ENCODE measurements around the gene MYBBP1A. TPM values are rescaled to one million over a fixed set of nuclear protein-coding genes. Genes with fewer than 3 reads are reported as not detected.
A peak's percentile ranks its signal among the peaks of the same experiment; 100 is the strongest.

MYBBP1A gene
- total and polyA plus RNA-seq, 2 of the 13 experiments (the other 11 are each of a cell fraction or from before 2014, with no cell fraction given) = 18.6 to 54.8 TPM

- TF ChIP-seq, protein P1, sequence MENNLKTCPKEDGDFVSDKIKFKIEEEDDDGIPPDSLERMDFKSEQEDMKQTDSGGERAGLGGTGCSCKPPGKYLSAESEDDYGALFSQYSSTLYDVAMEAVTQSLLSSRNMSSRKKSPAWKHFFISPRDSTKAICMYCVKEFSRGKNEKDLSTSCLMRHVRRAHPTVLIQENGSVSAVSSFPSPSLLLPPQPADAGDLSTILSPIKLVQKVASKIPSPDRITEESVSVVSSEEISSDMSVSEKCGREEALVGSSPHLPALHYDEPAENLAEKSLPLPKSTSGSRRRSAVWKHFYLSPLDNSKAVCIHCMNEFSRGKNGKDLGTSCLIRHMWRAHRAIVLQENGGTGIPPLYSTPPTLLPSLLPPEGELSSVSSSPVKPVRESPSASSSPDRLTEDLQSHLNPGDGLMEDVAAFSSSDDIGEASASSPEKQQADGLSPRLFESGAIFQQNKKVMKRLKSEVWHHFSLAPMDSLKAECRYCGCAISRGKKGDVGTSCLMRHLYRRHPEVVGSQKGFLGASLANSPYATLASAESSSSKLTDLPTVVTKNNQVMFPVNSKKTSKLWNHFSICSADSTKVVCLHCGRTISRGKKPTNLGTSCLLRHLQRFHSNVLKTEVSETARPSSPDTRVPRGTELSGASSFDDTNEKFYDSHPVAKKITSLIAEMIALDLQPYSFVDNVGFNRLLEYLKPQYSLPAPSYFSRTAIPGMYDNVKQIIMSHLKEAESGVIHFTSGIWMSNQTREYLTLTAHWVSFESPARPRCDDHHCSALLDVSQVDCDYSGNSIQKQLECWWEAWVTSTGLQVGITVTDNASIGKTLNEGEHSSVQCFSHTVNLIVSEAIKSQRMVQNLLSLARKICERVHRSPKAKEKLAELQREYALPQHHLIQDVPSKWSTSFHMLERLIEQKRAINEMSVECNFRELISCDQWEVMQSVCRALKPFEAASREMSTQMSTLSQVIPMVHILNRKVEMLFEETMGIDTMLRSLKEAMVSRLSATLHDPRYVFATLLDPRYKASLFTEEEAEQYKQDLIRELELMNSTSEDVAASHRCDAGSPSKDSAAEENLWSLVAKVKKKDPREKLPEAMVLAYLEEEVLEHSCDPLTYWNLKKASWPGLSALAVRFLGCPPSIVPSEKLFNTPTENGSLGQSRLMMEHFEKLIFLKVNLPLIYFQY (CRISPR knock-in tag; IDR thresholded peaks at IDR 0.05; ENCODE audit: borderline replicate concordance) = peak; percentile 75; the same call in 1 of the 2 replicates
- no peak for TF ChIP-seq ZNF772 (CRISPR knock-in tag; IDR thresholded peaks at IDR 0.05)
- no peak for TF ChIP-seq PHF20 (CRISPR knock-in tag; IDR thresholded peaks at IDR 0.05)
- TF ChIP-seq TFDP1 (CRISPR knock-in tag; IDR thresholded peaks at IDR 0.05; ENCODE audit: borderline replicate concordance) = peak; percentile 46; the same call in 1 of the 2 replicates
- TF ChIP-seq ZNF326 (CRISPR knock-in tag; IDR thresholded peaks at IDR 0.05; ENCODE audit: borderline replicate concordance) = no peak
- TF ChIP-seq, protein P2, sequence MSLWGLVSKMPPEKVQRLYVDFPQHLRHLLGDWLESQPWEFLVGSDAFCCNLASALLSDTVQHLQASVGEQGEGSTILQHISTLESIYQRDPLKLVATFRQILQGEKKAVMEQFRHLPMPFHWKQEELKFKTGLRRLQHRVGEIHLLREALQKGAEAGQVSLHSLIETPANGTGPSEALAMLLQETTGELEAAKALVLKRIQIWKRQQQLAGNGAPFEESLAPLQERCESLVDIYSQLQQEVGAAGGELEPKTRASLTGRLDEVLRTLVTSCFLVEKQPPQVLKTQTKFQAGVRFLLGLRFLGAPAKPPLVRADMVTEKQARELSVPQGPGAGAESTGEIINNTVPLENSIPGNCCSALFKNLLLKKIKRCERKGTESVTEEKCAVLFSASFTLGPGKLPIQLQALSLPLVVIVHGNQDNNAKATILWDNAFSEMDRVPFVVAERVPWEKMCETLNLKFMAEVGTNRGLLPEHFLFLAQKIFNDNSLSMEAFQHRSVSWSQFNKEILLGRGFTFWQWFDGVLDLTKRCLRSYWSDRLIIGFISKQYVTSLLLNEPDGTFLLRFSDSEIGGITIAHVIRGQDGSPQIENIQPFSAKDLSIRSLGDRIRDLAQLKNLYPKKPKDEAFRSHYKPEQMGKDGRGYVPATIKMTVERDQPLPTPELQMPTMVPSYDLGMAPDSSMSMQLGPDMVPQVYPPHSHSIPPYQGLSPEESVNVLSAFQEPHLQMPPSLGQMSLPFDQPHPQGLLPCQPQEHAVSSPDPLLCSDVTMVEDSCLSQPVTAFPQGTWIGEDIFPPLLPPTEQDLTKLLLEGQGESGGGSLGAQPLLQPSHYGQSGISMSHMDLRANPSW (CRISPR knock-in tag; IDR thresholded peaks at IDR 0.05; ENCODE audit: borderline replicate concordance) = no peak
- no peak for TF ChIP-seq HHEX (CRISPR knock-in tag; IDR thresholded peaks at IDR 0.05)
- 0 out of 2 replicates have a peak, but pooled peaks have one; percentile 25 for TF ChIP-seq ZNF776 (CRISPR knock-in tag; IDR thresholded peaks at IDR 0.05)
- TF ChIP-seq ZNF263 (CRISPR knock-in tag; IDR thresholded peaks at IDR 0.05) = peak; percentile 65; the same call in 1 of the 2 replicates
- no peak for TF ChIP-seq ZNF234 (CRISPR knock-in tag; conservative IDR thresholded peaks at IDR 0.05)
- TF ChIP-seq, protein P3, sequence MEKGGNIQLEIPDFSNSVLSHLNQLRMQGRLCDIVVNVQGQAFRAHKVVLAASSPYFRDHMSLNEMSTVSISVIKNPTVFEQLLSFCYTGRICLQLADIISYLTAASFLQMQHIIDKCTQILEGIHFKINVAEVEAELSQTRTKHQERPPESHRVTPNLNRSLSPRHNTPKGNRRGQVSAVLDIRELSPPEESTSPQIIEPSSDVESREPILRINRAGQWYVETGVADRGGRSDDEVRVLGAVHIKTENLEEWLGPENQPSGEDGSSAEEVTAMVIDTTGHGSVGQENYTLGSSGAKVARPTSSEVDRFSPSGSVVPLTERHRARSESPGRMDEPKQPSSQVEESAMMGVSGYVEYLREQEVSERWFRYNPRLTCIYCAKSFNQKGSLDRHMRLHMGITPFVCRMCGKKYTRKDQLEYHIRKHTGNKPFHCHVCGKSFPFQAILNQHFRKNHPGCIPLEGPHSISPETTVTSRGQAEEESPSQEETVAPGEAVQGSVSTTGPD (CRISPR knock-in tag; IDR thresholded peaks at IDR 0.05) = no peak
- no peak for TF ChIP-seq ATRX (CRISPR knock-in tag; IDR thresholded peaks at IDR 0.05; ENCODE audit: borderline replicate concordance)
- TF ChIP-seq SAP130 (CRISPR knock-in tag; IDR thresholded peaks at IDR 0.05; ENCODE audit: low read depth) = peak; percentile 89
- TF ChIP-seq DR1 (CRISPR knock-in tag; IDR thresholded peaks at IDR 0.05) = no peak
- TF ChIP-seq U2AF2 (IDR thresholded peaks at IDR 0.05; ENCODE audit: low read depth, low read length) = no peak
- TF ChIP-seq THAP11 (CRISPR knock-in tag; IDR thresholded peaks at IDR 0.05) = peak; percentile 77
- TF ChIP-seq NFE2 (CRISPR knock-in tag; IDR thresholded peaks at IDR 0.05) = 0 out of 2 replicates have a peak, but pooled peaks have one; percentile 31
- TF ChIP-seq, protein P4, sequence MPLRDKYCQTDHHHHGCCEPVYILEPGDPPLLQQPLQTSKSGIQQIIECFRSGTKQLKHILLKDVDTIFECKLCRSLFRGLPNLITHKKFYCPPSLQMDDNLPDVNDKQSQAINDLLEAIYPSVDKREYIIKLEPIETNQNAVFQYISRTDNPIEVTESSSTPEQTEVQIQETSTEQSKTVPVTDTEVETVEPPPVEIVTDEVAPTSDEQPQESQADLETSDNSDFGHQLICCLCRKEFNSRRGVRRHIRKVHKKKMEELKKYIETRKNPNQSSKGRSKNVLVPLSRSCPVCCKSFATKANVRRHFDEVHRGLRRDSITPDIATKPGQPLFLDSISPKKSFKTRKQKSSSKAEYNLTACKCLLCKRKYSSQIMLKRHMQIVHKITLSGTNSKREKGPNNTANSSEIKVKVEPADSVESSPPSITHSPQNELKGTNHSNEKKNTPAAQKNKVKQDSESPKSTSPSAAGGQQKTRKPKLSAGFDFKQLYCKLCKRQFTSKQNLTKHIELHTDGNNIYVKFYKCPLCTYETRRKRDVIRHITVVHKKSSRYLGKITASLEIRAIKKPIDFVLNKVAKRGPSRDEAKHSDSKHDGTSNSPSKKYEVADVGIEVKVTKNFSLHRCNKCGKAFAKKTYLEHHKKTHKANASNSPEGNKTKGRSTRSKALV (CRISPR knock-in tag; IDR thresholded peaks at IDR 0.05) = peak; percentile 86
These were observed 62.2 kb downstream of the MYBBP1A start (continued) for GRCh38 chr17:4492721-4493561.
